Smooth muscle cell of bladder (primary cell): ENCODE results near the gene GNS. TPM values are rescaled to one million over a fixed set of nuclear protein-coding genes. Genes with fewer than 3 reads are reported as not detected.

Experiments
- total RNA-seq: library from RNA; depleted of rRNA; stranded (reverse); fragments of >200 nt; gene quantifications from 2 replicates; pipeline ENCODE4 v1.2.3, GENCODE V29; 2014

Gene GNS
- 149 and 179 TPM in 2 replicates for total RNA-seq

DNA sequence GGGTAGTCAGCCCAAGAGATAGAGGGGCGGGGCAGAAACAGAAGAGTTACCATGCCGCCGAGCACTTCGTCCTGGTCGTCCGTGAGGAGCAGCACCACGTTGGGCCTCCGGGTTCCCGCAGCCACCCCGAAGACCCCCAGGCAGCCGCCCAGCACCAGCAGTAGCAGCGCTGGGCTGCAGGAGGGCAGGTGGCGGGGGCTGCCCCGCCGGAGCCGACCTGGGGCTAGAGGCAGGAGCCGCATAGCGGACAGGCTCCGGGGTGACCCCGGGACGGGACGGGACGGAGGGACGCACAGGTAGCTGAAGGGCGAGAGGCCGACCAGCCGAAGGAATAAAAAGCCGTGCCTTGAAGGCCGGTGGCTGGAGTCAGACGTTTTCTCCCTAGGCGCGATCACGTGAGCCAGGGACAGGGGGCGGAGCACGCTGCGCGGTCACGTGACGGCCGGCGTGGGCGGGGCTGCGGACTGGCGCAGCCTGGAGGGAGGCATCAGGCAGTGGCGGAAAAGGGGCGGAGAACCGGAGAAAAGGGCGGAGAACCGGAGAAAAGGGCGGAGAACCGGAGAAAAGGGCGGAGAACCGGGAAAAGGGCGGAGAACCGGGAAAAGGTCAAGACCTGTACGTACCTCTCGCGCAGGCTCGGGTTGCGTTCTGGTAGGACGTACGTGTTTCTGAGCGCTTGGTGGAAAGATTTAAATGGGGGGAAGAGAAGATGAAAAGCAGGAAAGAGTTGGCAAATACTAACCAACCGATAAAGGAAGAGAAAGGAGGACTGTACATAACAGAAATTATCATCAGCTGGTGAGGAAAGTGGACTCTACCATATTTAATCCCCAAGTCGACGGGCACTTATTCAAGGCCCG is at the start of gene GNS:
TSS of gene GNS (minus strand) at position 372 of the 860 bp plus-strand sequence. CDS start at position 242, 130 bp downstream.

Other genes with a start within 250 kb of the GNS start
- gene RASSF3, start 148.9 kb downstream of the GNS start, total RNA-seq, result 11.1 and 12.7 TPM in 2 replicates
- 0.18 and 0.28 TPM in 2 replicates for gene TBC1D30, start 65.2 kb upstream of the GNS start, total RNA-seq